HL-60 (cell line): ENCODE data around the gene A3GALT2.

Experiments used
- DNase-seq, 2 experiments: peaks; one replicate each; pipeline ENCODE4 v3.0.0-alpha.2; 2010 to 2020; ENCODE audit warnings: low read depth in 1 of 2, low spot score in 1 of 2
- H3K27ac ChIP-seq: fragments of 250-450 bp; sonication (Bioruptor Pico); replicated peaks from 2 replicates; pipeline ENCODE4 v1.5.1; 2020; ENCODE audit warnings: mild to moderate bottlenecking, moderate library complexity
- H3K27me3 ChIP-seq: fragments of 250-450 bp; sonication (Bioruptor Pico); 2 replicates; pipeline ENCODE4 v1.5.1; 2021; ENCODE audit warnings: mild to moderate bottlenecking, moderate library complexity; ENCODE audit not compliant: insufficient read depth, poor library complexity, severe bottlenecking
- H3K4me3 ChIP-seq: replicated peaks from 2 replicates; pipeline ENCODE4 v1.5.1; 2011; ENCODE audit warnings: mild to moderate bottlenecking, control low read depth, low read length; ENCODE audit not compliant: insufficient read depth
- GABPA ChIP-seq: IDR thresholded peaks from 2 replicates; pipeline ENCODE4 v1.6.1; 2012; ENCODE audit warnings: low read depth
- POLR2AphosphoS5 ChIP-seq: IDR thresholded peaks from 2 replicates; pipeline ENCODE4 v1.6.1; 2012; ENCODE audit warnings: low read depth
- REST ChIP-seq: IDR thresholded peaks from 2 replicates; pipeline ENCODE4 v1.6.1; 2012; ENCODE audit warnings: low read depth; ENCODE audit not compliant: insufficient replicate concordance
- SPI1 ChIP-seq: IDR thresholded peaks from 2 replicates; pipeline ENCODE4 v1.6.1; 2012; ENCODE audit warnings: low read depth, mild to moderate bottlenecking, borderline replicate concordance
- TF ChIP-seq, protein P1 (sequence below): IDR thresholded peaks from one replicate; pipeline ENCODE4 v1.5.1; 2011; ENCODE audit warnings: low read length, control low read depth, inconsistent platforms; ENCODE audit not compliant: insufficient read depth

The A3GALT2 gene

GRCh38 chr1:33341190-33341589, 20.3 kb upstream of the A3GALT2 start:
- Histone ChIP-seq H3K4me3 (no peak overlapping the region), H3K27me3 (no peaks in the 10 kb centered on the region), H3K27ac (no peak overlapping the region)
- DNase-seq = no peak
- TF ChIP-seq POLR2AphosphoS5 (no peak), GABPA (no peak), SPI1 (no peak), REST (no peak)
- TF ChIP-seq, protein P1, sequence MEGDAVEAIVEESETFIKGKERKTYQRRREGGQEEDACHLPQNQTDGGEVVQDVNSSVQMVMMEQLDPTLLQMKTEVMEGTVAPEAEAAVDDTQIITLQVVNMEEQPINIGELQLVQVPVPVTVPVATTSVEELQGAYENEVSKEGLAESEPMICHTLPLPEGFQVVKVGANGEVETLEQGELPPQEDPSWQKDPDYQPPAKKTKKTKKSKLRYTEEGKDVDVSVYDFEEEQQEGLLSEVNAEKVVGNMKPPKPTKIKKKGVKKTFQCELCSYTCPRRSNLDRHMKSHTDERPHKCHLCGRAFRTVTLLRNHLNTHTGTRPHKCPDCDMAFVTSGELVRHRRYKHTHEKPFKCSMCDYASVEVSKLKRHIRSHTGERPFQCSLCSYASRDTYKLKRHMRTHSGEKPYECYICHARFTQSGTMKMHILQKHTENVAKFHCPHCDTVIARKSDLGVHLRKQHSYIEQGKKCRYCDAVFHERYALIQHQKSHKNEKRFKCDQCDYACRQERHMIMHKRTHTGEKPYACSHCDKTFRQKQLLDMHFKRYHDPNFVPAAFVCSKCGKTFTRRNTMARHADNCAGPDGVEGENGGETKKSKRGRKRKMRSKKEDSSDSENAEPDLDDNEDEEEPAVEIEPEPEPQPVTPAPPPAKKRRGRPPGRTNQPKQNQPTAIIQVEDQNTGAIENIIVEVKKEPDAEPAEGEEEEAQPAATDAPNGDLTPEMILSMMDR = no peak

DNA sequence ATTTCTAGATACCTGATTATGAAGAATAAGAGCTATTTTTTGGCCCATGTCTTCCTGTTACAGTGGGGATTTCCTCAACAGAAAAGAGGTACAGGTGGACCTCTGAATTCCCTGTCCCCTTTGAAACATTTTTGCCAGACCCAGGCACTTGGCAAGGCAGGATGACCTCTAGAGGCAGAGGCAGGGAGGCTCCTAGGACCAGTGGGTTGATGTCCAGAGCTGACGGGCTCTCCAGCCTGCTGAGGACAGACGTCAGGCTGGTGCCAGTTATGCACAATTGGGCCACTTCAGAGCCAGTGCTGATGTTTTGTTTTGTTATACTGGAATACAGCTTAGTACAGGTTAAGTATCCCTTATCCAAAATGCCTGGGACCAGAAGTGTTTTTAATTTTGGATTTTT, 18.5 kb upstream of the A3GALT2 start:
- TF ChIP-seq SPI1 (no peak), REST (no peak)
- TF ChIP-seq, protein P1 = no peak
- no peak for DNase-seq
- Histone ChIP-seq H3K27me3 (no peaks in the 10 kb centered on the region), H3K27ac (peak overlapping the region; percentile 61), H3K4me3 (no peak overlapping the region)

- TF ChIP-seq, protein P1 = no peak
- TF ChIP-seq REST (no peak), GABPA (no peak), SPI1 (peak; percentile 49; the same call in 1 of the 2 replicates), POLR2AphosphoS5 (peak; percentile 66)
- DNase-seq = peak; percentile 88
- no peaks in the 10 kb centered on the region for H3K27me3 ChIP-seq
- no peak overlapping the region for H3K4me3 ChIP-seq
- peak overlapping the region; percentile 61 for H3K27ac ChIP-seq
Observed at GRCh38 chr1:33338440-33339211, 17.7 kb upstream of the A3GALT2 start.
